GM12873 (cell line): ENCODE data around the gene SUPT3H.

Source experiments
- TF ChIP-seq, protein P1 (sequence below): IDR thresholded peaks from 2 replicates; pipeline ENCODE4 v1.5.1; 2012; ENCODE audit warnings: low read depth, mild to moderate bottlenecking, moderate library complexity, low read length, control low read depth; ENCODE audit not compliant: insufficient read depth; ENCODE audit errors: missing control alignments

Gene SUPT3H

DNA sequence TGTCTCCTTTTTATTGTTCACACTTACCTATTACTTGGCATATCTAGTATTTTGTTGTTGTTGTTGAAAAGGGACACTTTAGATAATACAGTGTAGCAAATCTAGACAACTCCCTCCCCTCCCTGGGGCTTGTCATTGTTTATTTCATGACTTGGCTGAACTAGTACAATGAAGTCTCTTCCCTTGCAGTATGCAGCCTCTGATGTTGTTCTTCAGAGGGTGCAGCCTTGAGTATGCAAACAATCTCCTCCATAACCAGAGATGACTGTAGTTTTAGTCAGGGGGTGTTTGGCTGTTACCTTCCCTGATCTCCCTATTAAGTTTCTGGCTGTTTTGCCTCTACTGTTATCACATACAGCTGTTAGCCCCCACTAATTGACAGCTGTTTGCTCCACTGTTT lies 365.0 kb downstream of the SUPT3H start:
- TF ChIP-seq, protein P1, sequence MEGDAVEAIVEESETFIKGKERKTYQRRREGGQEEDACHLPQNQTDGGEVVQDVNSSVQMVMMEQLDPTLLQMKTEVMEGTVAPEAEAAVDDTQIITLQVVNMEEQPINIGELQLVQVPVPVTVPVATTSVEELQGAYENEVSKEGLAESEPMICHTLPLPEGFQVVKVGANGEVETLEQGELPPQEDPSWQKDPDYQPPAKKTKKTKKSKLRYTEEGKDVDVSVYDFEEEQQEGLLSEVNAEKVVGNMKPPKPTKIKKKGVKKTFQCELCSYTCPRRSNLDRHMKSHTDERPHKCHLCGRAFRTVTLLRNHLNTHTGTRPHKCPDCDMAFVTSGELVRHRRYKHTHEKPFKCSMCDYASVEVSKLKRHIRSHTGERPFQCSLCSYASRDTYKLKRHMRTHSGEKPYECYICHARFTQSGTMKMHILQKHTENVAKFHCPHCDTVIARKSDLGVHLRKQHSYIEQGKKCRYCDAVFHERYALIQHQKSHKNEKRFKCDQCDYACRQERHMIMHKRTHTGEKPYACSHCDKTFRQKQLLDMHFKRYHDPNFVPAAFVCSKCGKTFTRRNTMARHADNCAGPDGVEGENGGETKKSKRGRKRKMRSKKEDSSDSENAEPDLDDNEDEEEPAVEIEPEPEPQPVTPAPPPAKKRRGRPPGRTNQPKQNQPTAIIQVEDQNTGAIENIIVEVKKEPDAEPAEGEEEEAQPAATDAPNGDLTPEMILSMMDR, result no peak

- TF ChIP-seq, protein P1, result no peak
These were observed 368.2 kb downstream of the SUPT3H start for GRCh38 chr6:45009576-45009975.

GRCh38 chr6:45006893-45007292 lies 370.8 kb downstream of the SUPT3H start:
- TF ChIP-seq, protein P1, result no peak

DNA sequence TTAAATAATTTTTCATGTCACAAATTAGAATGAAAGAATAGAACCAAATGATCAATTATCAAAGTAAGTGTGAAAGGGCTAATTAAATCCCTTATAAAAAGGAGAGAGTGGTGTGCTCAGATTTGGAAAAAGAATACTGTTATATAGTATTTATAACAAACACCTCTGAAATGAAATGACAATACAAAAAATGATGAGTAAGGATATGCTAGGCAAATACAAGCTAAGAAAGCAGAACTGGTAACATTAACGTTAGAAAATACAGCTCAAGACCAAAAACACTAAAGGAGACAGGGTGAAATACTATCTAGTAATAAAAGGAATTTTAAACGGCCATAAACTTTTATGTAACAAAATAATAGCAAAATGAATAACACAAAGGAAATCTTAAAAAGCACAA lies 373.8 kb downstream of the SUPT3H start:
- TF ChIP-seq, protein P1, result no peak

GRCh38 chr6:45003387-45003786 lies 374.3 kb downstream of the SUPT3H start:
- TF ChIP-seq, protein P1, result no peak

GRCh38 chr6:45002390-45003105 lies 375.2 kb downstream of the SUPT3H start:
- TF ChIP-seq, protein P1, result no peak

- TF ChIP-seq, protein P1, result no peak
These were observed 376.1 kb downstream of the SUPT3H start for GRCh38 chr6:45001663-45002062.
